ENCODE data around the gene PCGF3.

The PCGF3 gene

DNA sequence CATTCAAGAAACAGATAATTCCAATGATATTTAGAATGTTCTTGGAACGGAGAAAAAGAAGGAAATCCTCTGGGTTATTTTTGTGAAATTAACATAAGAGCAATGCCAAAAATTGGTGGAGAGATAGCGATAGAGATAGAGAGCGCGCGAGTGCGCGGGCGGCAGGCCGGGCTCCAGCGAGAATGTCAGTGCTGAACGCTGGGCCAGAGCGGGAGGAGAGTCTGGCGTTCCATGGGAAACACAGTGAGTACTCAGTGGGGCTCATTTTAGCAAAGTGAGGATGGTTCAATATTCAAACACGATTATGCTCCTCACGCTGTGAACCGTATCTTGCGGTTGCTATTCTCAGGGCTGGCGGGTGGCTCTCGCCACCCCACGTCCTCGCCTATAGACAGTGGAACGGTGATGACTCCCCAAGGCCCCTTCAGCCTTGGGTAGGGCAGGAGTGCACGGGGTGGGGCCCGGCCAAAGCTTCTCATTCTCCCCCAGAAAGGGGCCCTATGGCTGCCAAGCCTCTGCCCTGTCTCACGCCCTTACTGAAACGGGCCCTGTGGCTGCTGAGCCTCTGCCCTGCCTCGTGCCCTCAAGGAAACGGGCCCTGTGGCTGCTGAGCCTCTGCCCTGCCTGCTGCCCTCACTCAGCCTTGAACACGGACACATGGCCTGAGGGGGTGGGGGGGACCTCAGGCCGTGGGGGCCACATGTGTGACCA, 103.4 kb downstream of the PCGF3 start:
- no peak for DNase-seq

DNA sequence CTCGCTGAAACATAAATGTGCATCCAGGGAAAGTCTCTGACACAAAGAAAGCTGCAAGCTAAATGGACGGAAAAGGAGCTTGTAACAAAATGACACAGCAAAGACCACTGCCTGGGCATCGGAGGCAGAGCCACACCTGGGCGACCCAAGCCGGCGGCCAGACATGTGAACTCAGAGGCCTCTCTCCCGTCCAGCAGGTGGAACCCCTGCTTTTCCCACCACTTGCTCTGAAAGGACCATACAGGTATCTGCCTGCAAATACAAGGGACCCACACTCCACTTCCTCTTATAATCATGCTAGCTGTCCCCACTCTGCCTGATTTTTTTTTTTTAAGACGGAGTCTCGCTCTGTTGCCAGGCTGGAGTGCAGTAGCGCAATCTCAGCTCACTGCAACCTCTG, 108.3 kb downstream of the PCGF3 start:
- no peak for DNase-seq

DNA sequence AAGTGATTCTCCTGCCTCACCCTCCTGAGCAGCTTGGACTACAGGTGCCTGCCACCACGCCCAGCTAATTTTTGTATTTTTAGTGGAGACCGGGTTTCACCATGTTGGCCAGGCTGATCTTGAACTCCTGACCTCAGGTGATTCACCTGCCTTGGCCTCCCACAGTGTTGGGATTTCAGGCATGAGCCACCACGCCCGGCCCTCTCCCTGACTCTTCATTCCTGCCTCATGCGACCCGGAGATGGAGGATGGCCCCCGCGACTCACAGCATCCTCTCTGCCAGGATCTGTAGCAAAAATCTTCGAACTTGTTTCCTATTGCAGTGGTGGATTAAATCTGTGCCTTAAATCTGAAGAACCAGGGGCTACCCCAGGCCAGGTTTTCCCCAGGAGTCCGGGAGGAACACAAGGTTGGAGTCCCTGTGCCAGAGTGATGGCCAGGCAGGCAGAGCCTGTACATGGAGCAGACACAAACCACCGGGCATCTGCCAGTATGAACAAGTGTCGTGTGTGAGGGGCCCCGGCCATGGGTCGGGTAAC, 108.7 kb downstream of the PCGF3 start:
- DNase-seq = no peak

DNA sequence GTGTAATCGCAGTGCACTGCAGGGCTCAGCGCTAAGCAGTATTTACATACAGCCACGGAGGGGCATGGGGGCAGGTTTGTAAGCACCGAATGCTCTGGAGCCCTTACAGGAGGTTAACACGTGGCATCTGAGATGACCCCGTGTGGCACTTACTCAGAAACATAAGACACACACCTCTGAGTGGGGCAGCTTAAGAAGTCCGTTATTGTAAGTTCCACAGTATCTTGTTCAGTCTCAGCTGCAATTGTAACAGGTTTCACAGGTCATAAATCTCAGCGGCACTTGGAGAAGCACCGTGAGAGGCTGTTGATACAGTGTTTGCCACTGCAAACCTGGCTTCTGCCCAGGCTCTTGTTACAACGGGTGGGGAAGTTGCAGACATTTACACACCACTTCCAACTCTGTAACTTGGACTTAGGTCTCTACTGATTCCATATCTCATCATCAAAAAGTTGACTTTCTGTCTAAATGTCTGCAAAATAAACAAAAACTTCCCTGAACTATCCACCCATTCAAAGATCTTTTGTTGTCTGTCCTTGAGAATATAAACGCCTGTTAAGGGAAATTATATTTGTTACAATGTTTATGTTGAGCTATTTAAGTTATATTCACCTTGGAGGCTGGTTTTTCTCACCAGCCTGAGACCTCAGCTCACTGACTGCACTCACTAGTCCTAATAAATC, 110.0 kb downstream of the PCGF3 start:
- DNase-seq = no peak

DNA sequence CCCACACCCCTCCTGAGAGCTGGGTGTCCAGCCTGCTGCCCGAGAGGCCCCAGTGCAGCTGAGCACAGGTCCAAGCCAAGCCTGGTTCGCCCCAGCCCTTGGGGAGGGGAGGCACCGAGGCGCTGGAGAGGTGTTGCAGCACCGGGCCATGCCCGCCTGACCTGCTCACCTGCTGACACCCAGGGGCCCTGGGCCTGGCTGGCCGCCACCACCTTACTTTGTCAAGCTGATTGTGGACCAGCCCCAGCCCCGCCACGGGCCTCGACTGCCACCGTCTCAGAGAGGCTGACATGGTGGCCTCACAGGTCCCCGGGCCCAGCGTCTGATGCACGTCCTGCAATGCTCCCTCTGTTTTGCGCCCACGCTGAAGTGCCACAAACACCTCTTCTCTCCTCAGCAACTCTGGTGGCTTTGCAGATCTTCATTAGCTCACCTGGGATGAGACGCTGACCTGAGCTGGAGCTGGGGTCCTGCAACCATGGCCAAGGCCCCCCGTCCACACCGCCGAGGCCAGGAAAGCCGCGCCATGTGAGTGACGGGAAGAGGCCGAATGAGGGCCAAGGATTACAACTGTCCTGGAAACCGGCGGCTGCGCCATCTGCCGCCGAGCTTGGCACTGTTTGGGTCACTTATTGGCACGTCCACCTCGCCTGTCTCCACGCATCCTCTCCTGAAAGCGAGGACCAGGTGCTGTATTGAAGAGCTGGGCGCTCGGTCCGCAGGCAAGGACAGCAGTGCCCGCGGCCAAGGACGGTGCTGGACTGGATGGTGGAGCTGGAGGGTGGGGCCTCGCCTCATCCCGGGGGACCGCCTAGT, 112.7 kb downstream of the PCGF3 start:
- no peak for DNase-seq

GRCh38 chr4:819401-820229, 114.0 kb downstream of the PCGF3 start:
- DNase-seq = no peak
